Stimulated activated CD4-positive, alpha-beta T cell treated with anti-CD3 and anti-CD28 coated beads, Interleukin-15, amount 100 ng/mL, for 1 hour (primary cell): ENCODE results near the gene HIF1A.

Source experiments
- DNase-seq, 2 donors: peaks; one replicate each; pipeline ENCODE4 v3.0.0-alpha.2; 2020; ENCODE audit warnings: low read depth in 1 of 2, low spot score in 1 of 2

Gene HIF1A

DNA sequence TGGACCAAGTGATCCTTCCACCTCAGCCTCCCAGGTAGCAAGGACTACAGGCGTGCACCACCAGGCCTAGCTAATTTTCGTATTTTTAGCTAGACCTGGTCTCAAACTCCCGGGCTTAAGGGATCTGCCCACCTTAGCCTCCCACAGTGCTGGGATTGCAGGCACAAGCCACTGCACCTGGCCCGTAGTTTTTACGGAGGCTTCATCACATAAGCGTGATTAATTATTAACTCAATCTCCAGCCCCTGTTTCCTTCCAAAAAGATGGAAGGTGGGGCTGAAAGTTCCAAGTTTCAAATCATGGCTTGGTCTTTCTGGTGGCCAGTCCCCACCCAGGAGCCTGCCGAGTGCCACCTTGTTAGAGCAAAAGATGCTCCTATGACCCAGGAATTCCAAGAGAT, 22.5 kb upstream of the HIF1A start:
- no peak for DNase-seq

DNA sequence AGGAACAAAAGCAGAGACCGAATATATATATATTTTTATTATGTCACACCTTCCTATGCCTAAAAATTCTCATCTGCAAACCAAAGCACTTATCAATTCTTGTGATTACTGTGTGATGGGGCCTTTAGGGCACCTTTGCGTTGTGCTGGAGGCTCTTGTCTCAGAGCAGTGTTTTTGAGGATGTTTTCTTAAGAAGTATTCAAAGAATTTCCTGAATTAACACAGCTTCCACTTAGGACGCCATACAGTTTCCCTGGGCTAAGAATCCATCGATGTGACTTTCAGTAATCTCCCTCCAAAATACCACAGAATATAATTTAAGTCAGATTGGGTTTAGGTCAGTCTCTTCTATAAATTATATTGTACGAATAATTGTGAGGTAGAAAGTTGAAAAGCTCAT, 22.0 kb upstream of the HIF1A start:
- no peak for DNase-seq

DNA sequence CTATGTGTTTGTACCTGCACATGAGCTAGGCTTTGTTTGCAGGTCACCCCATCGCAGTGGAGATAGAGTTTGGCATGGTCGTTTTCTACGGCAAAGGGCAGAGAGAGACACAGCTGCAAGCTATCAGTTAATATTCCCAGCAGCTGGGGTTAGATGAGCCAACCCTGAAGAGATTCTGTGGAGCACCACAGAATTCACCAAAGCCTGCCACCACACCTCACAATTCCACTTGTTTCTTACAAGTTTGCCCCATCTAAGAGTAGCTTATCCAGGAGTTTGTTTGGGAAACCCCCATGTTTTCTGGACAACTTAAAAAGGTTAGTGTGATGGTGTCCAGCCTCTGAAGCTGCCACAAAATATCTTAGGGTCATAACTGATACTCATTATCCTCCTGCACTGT, 20.0 kb upstream of the HIF1A start:
- no peak for DNase-seq

DNA sequence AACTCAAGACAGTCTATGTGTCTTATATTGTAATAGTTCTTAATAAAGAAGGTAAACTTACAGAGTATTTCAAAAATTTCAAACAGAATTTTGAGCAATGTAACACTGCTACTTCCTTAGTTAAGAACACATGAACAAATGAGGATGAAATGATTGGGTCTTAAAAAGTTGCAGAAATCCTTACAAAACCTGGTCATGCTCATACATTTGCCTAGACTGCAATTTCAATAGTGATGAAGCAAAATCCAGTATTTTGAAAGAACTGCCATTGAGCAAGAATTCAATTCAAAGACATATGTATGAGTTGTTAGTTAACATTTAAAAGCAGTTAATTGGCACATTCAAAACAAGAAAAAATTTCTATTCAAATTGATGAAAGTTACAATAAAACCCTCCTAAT, 17.8 kb upstream of the HIF1A start:
- no peak for DNase-seq

DNA sequence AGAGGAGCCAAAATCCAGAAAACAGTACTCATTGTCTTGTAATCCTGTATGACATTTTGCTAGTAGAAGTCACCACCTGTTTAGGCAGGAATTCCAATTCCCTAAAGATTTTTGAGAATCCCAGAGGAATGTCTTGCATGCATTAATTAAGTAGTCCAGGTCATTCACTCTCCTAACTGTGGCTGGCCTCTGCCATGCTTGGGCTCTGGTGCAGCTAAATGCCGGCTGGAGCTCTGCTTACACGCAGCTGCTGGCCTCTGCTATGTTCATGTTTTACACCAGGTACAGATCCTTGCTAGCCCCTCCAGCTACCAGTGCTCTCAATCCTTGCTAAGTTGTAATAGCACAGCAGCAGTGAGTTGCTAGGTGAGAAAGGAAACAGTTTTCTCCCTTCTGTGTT, 16.3 kb upstream of the HIF1A start:
- DNase-seq: no peak

DNA sequence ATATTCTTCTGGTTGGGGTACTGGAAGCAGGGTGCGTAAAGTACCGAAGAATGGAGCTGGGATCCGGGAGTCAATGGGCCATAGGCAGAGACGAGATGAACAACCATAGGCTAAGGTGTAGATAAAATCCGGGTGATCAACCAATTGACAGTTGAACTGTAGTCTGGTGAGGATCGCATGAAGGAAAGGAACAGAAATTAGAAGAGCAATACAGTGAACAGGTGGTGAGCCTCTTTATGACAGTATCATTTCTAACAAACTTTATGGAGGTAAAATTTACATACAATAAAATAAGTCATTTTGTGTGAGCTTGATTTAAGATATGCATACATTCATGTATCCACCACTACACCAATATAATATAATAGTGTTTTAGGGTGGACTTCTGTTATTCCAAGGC, 13.9 kb upstream of the HIF1A start:
- DNase-seq: no peak

DNA sequence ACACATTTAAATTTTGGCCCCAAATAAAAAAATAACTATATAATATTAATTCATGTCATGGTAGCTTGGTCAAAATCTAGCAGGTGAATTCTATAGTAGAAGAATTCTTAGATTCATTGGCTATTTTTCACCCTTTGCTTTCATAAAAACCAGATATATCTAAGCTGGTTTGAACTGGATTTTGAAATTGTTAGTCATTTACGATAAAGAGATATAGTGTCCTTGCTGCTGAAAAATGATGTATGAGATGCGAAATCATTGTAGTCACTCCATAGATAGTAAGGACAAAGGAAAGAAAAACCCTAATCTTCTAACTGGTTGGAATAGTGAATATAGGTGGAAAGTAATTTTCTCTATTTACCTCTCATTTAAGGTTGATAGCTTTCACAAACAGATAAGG, 12.2 kb upstream of the HIF1A start:
- DNase-seq: no peak

DNA sequence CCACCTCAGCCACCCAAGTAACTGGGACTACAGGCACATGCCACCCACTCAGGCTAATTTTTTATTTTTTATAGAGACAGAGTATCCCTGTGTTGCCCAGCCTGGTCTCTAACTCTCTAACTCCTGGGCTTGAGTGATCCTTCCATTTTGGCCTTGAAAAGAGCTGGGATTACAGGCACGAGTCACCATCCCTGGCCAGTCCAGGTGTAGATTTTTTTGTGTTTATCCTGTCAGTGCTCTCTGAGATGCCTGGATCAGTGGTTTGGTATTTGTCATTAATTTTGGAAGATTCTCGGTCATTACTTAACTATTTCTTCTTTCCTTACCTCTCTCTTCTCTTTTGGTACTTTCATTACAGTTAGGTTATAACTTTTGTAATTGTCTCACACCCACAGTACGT, 5.3 kb upstream of the HIF1A start:
- DNase-seq: no peak

DNA sequence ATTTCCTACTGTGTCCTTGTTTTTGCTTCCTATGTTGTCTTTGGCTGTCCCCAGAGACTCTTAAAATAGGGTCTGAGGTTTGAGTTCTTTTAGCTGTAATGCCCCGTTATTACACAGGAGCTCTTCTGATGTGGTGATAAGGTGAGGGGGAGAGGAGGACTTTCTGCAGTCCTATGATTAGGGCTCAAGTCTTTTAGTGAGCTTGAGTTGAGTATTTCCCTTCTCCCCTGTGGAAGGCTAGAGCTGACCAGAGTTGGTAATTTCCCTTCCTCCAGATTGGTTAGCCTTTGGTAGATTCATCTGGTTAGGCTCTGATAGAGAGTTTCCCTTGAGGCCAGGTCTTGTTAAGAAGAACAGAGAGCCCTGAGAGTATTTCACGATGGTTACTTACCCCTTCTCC, 4.3 kb upstream of the HIF1A start:
- DNase-seq: no peak

DNA sequence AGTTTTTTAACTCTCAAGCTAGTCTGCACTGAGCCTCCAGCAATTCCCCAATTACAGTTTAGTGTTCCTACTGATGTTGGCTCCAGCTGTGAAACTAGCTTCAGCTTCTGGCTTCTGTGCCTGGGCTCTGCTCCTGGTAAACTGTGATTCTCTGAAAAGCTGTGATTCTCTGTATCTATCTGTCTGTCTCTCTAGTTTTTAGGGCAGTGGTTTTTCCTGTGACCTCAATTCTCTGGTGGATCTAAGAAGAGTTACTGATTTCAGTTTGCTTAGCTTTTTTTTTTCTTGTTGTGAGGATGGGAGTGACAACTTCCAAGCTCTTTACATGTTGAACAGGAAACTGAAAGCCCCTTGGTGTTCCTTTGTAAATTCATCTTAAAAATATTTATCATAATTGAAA, 3.8 kb upstream of the HIF1A start:
- DNase-seq: no peak

DNA sequence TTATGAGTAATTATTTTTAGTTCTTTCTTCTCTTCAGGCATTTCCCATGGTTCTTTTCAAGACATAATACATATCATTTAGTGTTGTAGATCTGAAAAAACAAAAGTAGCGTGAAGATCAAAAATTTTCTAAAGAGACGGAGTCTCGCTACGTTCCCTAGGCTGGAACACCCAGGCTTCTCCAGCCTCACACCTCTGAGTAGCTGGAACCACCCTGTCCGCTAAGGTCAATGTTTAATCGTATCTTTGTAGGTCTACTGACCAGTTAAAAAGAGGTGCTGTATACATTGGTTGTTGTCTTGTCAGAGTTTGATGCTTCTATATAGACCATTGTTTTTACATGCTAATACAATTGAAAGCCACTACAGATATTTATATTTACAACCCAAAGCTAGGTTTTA, 1.3 kb upstream of the HIF1A start:
- no peak for DNase-seq

DNA sequence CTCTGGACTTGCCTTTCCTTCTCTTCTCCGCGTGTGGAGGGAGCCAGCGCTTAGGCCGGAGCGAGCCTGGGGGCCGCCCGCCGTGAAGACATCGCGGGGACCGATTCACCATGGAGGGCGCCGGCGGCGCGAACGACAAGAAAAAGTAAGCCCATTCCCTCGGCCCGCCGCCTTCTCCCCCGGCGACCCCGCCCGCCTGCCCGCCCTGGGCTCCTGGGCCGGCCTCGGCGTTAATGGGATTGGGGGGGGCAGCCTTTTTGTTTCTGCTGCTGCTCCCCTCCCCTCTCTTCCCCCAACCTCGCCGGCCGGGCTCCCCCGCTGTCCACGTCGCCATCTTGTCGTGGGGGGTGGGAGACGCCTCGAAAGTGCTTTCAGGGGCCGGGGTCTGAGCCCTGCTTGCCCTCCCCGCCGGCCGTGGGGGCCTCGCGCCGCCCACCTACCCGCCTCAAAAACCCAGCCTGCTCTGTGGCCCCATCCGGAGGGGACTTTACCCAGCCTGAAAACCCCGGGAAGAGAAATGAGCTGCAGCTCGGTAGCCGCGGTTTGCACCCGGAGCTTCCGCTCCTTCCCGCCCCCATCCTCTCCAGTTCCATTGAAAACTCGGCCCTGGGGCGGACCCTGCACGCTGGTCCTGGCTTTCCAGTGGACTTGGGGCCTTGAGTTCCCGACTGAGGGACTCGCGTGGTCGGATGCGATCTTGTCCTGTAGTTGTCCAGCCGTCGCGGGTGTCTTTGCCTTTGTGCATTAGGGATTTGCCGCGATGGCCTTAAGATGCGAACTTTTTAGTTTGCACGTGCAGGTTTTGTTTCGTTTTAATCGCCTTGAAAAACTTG, 598 bp downstream of the HIF1A start:
- peak; percentile 21 to 27 for DNase-seq

DNA sequence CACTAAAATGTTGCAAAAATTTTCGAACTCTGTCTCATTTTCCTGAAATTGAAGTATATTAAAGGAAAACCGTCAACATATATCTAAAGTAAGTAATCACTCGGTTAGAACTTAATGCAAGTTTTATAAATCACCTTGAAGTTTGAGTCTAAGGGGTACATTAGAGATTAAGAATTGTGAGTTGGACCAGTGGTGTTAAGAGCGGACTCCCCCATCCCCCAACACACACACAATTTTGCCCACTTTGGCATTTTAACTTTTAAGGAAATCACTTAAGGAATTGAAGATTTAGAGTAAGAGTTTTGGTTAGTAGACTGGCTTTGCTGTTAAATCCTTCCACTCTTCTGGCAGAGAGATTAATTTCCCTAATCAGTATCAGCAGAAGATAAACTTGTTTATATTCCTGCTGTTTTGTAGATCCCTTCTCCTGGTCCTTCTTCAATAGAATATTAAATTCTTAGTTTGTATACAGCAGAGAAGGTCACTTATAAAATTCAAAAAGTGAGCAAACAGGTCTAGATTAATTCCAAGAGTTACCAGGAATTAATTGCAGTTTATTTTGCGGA, 1.5 kb downstream of the HIF1A start:
- no peak for DNase-seq

DNA sequence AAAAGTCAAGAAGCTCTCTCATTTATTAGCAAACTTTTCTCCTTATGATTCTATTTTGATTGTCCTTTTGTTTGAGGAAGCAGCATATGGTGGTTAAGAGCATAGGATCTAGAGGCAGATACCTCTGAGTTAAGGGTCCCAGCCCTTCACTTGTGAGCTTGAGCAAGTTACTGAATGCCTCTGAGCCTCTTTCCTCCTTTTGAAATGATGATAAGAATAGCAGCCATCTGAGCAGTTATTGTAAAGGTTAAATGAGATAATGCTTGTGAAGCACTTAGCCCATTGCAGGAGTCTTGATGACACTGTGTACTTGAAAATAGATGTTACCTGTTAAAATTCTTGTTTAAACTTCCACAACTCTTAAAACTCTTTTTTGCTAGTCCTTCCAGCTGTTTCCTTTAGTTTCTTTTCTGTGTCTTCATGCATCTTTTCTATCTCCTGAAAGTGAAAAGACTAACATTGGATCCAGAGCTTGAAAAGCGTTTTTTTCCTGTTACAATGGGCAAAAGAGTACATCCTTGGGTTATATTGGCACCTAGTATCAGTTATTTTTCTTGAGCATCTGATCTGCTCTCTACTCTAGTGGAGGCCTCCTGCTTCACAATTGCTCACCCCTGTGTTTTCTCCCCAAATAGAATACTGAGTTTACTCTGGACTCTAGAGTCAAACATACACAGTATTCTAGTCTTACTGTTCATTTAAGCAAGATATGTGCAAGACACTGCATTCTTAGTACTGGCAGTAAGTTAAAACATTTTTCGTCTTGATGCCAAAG, 3.1 kb downstream of the HIF1A start:
- no peak for DNase-seq

DNA sequence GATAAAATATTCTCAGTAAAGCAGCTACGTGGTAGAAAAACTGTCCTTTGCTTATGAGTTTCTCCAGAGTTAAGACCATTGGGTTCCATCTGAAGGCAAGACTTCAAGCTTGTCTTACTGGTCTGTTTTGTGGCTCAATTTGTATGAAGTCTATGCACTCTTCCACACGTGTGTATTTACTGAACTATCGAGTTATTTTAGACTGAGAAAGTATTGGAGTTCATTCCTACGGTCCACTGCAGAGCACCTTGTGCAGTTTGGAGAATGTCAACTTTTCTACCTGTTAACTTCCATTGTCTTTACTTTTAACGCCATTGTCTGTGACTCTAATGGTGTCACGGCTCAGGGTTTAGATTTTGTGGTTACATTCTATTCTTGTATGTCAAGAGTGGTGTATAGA, 3.7 kb downstream of the HIF1A start:
- no peak for DNase-seq

DNA sequence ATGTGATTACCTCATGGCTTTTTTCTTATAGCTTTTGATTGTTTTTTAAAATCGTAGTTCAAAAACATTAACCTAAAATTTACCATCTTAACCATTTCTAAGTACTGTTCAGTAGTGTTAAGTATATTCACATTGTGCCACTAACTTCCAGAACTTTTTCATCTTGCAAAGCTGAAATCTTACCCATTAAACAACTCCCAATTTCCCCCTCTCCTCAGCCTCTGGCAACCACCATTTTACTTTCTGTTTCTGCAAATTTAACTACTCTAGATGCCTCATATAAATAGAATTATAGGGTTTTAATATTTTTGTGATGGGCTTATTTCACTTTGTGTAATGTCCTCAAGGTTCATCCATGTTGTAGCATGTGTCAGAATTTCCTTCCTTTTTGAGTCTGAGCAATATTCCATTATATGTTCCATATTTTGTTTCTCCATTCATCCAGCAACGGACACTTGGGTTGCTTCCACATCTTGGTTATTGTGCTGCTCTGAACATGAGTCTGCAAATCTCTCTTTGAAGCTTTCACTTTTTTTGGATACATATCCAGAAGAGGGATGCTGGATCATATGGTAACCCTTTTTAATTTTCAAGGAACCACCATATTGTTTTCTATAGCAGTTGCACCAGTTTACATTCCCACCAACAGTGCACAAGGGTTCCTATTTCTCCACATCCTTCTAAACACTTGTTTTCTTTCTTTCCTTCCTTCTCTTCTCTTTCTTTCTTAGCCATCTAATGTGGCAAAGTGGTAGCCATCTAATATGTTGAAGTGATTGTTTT, 5.0 kb downstream of the HIF1A start:
- no peak for DNase-seq

DNA sequence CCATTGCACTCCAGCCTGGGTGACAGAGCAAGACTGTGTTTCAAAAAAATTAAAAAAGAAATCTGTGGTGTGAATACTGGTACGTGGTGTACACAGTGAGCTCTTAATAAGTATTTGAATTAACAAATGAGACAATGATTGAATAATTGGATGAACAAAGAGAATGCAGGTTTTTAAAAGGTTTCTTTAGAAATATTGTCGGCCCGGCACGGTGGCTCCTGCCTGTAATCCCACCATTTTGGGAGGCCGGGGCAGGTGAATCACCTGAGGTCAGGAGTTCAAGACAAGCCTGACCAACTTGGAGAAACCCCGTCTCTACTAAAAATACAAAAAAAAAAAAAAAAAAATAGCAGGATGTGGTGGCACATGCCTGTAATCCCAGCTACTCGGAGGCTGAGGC, 6.6 kb downstream of the HIF1A start:
- no peak for DNase-seq

DNA sequence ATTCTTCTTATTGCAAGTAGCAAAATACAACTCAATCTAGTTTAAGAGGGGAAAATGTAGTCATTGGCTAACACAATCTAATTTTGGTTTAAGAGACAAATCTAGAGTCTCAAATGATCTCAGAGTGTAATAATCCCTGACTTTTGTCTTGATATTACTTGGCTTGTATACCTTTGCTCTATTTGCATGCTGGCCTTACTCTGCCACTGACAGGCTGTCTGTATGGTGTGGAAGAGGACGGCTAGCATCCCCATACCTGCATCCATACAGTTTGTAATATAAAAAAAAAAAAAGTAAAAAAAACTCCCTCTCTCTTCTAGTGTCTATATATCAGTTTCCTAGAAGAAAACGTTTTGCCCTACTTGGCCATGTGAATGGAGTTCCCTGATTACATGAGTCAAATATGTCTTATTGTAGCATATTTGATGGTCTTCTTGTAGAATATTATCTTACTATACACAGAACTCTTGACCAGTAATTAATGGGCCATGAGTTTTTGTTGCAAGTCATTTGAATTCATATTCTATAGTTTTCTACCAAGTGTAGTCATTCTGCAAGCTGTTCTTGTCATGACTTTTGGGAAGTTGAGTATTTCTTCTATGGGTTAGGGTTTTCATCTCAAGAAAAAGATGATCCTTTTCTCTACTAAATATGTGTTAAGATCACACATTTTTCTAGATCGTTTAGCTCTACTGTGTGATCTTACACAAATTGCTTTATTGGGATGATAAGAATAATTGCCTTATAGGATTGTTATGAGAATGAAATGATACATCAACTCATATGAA, 8.2 kb downstream of the HIF1A start:
- no peak for DNase-seq

DNA sequence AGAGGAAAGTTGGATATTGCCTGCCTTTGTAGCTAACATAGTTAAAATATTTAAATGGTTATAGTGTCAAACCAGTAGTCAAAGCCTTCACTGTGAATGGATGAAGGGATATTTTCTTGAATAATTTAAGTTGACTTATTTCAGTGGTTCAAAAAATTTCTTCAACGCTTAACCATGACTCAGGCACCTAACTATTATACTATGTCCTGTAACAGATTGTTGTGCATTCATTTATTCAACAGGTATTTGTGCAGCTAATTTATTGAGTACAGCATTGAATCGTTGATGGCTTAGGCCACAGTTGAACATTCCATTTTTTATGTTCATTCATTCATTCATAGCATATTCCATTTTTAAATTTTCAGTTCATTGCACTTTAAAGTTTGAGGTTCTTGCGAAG, 9.2 kb downstream of the HIF1A start:
- DNase-seq: no peak

DNA sequence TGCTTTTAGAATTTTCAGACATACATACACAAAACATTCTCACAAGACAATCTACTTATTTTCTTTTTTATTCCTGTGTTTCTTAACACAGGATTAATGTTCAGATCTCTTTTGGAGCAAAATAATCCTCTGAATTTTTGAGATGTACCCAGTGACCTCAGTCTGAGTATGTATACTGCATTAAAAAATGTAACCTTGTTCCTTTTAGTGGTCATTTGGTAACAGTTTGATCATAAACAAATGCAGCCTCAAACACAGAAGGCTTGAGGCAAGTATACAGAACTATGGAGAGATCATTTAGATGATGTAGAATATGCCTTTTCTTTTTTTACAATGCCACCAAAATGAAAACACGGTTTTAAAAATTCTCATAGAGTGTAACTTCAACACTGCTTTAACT, 9.7 kb downstream of the HIF1A start:
- DNase-seq: no peak
